Colonic mucosa (tissue), 4 donors: Measurements from ENCODE around the gene RABGAP1L. TPM values are rescaled to one million over a fixed set of nuclear protein-coding genes. Genes with fewer than 3 reads are reported as not detected.

Experiments used
- DNase-seq: peaks from one replicate; pipeline ENCODE4 v3.0.0-alpha.2; 2020
- H3K27ac ChIP-seq: fragments of 200-600 bp; one replicate; pipeline ENCODE4 v1.8.0; 2021
- H3K27me3 ChIP-seq: fragments of 200-600 bp; one replicate; pipeline ENCODE4 v1.8.0; 2021
- H3K36me3 ChIP-seq: fragments of 200-600 bp; one replicate; pipeline ENCODE4 v1.8.0; 2021
- H3K4me1 ChIP-seq: fragments of 200-600 bp; one replicate; pipeline ENCODE4 v1.8.0; 2021; ENCODE audit warnings: mild to moderate bottlenecking
- H3K4me3 ChIP-seq: fragments of 200-600 bp; one replicate; pipeline ENCODE4 v1.8.0; 2021
- H3K9ac ChIP-seq, 2 donors: one replicate each; pipeline ENCODE4 v1.7.0; 2013; ENCODE audit warnings: control low read depth in 2 of 2, low read depth in 2 of 2, low read length in 2 of 2
- H3K9me3 ChIP-seq: fragments of 200-600 bp; one replicate; pipeline ENCODE4 v1.8.0; 2021
- CTCF ChIP-seq: fragments of 200-600 bp; IDR thresholded peaks from one replicate; pipeline ENCODE4 v1.8.0; 2022; ENCODE audit warnings: antibody characterized with exemption, mild to moderate bottlenecking
- intact Hi-C: fragments of 100-400 bp; cut with DNase I; formaldehyde crosslinking; loops from one replicate; pipeline ENCODE4 v1.14.1; 2022
- total RNA-seq, 2 donors: library from RNA; stranded (reverse); fragmentation: NEBNext Ultra II Directional in 1 of 2; extraction: Animal tissue kit (Norgen Biotek cat#: 25700) in 1 of 2; gene quantifications; one replicate each; pipeline ENCODE4 v1.2.1, GENCODE V29; 2021
- donor health status: healthy.
- donor health status: DM: no; HTN: no; CAD: no.
- donor health status: DM: no; HTN: no; CAD: no.

The RABGAP1L gene
- total RNA-seq, 2 donors from 2014 or later = 50.3 to 87.0 TPM

GRCh38 chr1:174800216-174800851, 641.0 kb downstream of the RABGAP1L start:
- intact Hi-C loops = no loop called here
- Histone ChIP-seq H3K27ac (no peak overlapping the region), H3K9ac (peak overlapping the region; percentile 52 to 82), H3K27me3 (no peaks in the 10 kb centered on the region), H3K9me3 (no peaks in the 10 kb centered on the region), H3K36me3 (no peaks in the 10 kb centered on the region), H3K4me3 (peak overlapping the region; percentile 37), H3K4me1 (no peaks in the 10 kb centered on the region)
- DNase-seq = peak; percentile 17
- no peak for TF ChIP-seq CTCF

- intact Hi-C loops = no loop called here
- Histone ChIP-seq H3K27me3 (no peaks in the 10 kb centered on the region), H3K36me3 (no peaks in the 10 kb centered on the region), H3K27ac (no peak overlapping the region), H3K9ac (no peak overlapping the region), H3K9me3 (no peaks in the 10 kb centered on the region), H3K4me1 (no peaks in the 10 kb centered on the region), H3K4me3 (no peak overlapping the region)
- TF ChIP-seq CTCF = no peak
- no peak for DNase-seq
These were observed 641.6 kb downstream of the RABGAP1L start for GRCh38 chr1:174800876-174801275.

DNA sequence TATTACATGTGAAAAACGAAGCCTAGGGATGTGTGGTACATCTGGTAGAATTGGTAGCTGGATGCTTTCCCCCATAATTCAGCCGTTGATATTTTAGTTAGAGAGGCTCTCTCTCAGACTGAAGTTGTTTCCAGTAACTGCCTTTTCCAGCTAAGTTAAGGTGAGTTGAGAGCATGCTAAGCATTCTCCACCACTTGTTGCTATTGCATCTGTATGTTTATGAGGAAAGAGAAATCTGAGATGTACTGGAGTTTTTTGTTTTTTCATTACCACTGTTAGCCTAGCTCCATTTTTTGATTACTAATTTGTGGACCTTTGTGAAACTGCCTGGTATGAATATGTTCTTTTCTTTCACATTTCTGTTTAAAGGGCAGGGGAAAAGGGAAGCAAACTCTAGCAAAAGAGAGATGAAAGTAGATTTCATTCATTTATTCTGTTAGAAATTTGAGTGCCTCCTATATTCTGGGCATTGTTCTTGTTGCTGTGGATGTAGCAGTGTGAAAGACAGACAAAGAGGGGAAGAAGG, 650.5 kb downstream of the RABGAP1L start:
- no peak overlapping the region for H3K9ac ChIP-seq
- H3K4me3 ChIP-seq = no peak overlapping the region
- no peaks in the 10 kb centered on the region for H3K36me3 ChIP-seq
- H3K4me1 ChIP-seq = no peaks in the 10 kb centered on the region
- no peaks in the 10 kb centered on the region for H3K9me3 ChIP-seq
- no peak for DNase-seq
- no peak overlapping the region for H3K27ac ChIP-seq
- TF ChIP-seq CTCF = no peak
- intact Hi-C loops = no loop called here
- no peaks in the 10 kb centered on the region for H3K27me3 ChIP-seq

GRCh38 chr1:174812016-174812415, 652.7 kb downstream of the RABGAP1L start:
- H3K4me3 ChIP-seq = no peak overlapping the region
- no peak overlapping the region for H3K27ac ChIP-seq
- DNase-seq = no peak
- no peak for TF ChIP-seq CTCF
- no peaks in the 10 kb centered on the region for H3K27me3 ChIP-seq
- H3K36me3 ChIP-seq = no peaks in the 10 kb centered on the region
- H3K9me3 ChIP-seq = no peaks in the 10 kb centered on the region
- H3K4me1 ChIP-seq = no peaks in the 10 kb centered on the region
- intact Hi-C loops = no loop called here
- no peak overlapping the region for H3K9ac ChIP-seq

DNA sequence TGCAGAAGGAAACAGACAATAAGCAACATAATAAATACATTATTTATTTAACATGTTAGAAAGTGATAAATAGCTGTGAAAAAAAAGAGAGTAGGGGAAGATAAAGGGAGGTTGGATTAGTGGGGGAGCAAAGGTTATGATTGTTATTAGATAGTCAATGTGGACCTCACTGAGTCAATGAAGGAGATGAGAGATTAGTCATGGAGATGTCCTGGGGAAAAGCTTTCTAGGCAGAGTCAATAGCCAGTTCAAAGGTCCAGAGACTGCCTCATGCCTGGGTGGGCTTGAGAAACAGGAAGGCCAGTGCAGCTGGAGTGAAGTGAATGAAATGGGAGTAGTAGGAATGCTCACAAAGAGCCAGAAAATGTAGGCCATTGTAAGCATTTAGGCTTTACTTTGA, 653.3 kb downstream of the RABGAP1L start:
- Histone ChIP-seq H3K9me3 (no peaks in the 10 kb centered on the region), H3K9ac (no peak overlapping the region), H3K4me1 (no peaks in the 10 kb centered on the region), H3K27me3 (no peaks in the 10 kb centered on the region), H3K36me3 (no peaks in the 10 kb centered on the region), H3K27ac (no peak overlapping the region), H3K4me3 (no peak overlapping the region)
- DNase-seq = no peak
- no peak for TF ChIP-seq CTCF
- intact Hi-C loops = no loop called here
